Retina (tissue), 1 donor: Measurements from ENCODE around the gene RNF220.

Experiments
- DNase-seq: peaks from one replicate; pipeline ENCODE4 v3.0.0-alpha.2; 2016

The RNF220 gene

GRCh38 chr1:44641126-44642102 is 236.4 kb downstream of the RNF220 start:
- no peak for DNase-seq

- DNase-seq: no peak
Observed at GRCh38 chr1:44642255-44642654, 237.2 kb downstream of the RNF220 start.

GRCh38 chr1:44642925-44643324 is 237.9 kb downstream of the RNF220 start:
- DNase-seq: no peak

- DNase-seq: no peak
Observed at GRCh38 chr1:44643721-44644334, 238.8 kb downstream of the RNF220 start.

- DNase-seq: no peak
Observed at GRCh38 chr1:44644806-44645205, 239.8 kb downstream of the RNF220 start.

- no peak for DNase-seq
Observed at GRCh38 chr1:44645476-44646244, 240.6 kb downstream of the RNF220 start.

GRCh38 chr1:44646261-44647110 is 241.4 kb downstream of the RNF220 start:
- DNase-seq: no peak

GRCh38 chr1:44647896-44648295 is 242.8 kb downstream of the RNF220 start:
- DNase-seq: no peak

GRCh38 chr1:44648529-44649250 is 243.6 kb downstream of the RNF220 start:
- DNase-seq: no peak

- DNase-seq: no peak
Observed at GRCh38 chr1:44649788-44650158, 244.7 kb downstream of the RNF220 start.

GRCh38 chr1:44650159-44650831 is 245.2 kb downstream of the RNF220 start:
- DNase-seq: peak; percentile 72

- DNase-seq: no peak
Observed at GRCh38 chr1:44651069-44651468, 246.0 kb downstream of the RNF220 start.

- peak; percentile 87 for DNase-seq
Observed at GRCh38 chr1:44652445-44653106, 247.5 kb downstream of the RNF220 start.

- no peak for DNase-seq
Observed at GRCh38 chr1:44653107-44653964, 248.3 kb downstream of the RNF220 start.

GRCh38 chr1:44654621-44655187 is 249.6 kb downstream of the RNF220 start:
- no peak for DNase-seq

GRCh38 chr1:44655609-44656008 is 250.6 kb downstream of the RNF220 start:
- peak; percentile 38 for DNase-seq

GRCh38 chr1:44659566-44659965 is 254.5 kb downstream of the RNF220 start:
- no peak for DNase-seq

- no peak for DNase-seq
Observed at GRCh38 chr1:44660176-44660575, 255.1 kb downstream of the RNF220 start.
